ENCODE data around the gene AFAP1.
"Not testable (repeated sequence)": the region's sequence is repeated elsewhere in the genome, so short reads cannot be mapped to it uniquely, and the experiment has no call there.

Gene AFAP1

DNA sequence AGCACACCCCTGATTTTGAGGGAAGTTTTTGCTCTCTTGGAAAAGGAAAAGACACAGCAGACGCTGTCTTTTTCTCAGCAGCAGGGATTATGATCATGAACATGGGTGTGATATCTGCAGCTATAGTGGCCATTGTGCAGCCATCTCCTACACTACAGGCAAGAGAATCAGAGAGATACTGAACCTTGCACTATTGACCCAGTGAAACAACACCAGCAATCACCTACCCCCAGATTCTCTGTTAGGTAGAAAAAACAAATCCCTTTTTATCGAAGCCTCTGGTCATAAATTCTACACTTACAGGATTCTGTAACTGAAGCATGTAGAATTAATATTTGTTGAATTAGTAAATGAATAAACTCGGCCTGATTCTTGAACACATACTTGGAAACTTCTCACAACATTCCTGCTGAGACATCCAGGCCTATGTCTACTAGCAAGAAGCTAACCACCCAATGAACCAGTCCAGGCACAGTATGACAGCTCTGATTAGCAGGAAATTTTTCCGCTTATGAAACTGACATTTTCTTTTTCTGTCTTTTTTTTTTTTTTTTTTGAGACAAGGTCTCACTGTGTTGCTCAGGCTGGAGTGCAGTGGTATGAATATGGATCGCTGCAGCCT lies 5.0 kb upstream of the AFAP1 start:
- DNase-seq: no peak

GRCh38 chr4:7943688-7944087 lies 4.0 kb upstream of the AFAP1 start:
- DNase-seq: not testable (repeated sequence)

- no peak for DNase-seq
Measured at GRCh38 chr4:7943211-7943610, 3.5 kb upstream of the AFAP1 start.

DNA sequence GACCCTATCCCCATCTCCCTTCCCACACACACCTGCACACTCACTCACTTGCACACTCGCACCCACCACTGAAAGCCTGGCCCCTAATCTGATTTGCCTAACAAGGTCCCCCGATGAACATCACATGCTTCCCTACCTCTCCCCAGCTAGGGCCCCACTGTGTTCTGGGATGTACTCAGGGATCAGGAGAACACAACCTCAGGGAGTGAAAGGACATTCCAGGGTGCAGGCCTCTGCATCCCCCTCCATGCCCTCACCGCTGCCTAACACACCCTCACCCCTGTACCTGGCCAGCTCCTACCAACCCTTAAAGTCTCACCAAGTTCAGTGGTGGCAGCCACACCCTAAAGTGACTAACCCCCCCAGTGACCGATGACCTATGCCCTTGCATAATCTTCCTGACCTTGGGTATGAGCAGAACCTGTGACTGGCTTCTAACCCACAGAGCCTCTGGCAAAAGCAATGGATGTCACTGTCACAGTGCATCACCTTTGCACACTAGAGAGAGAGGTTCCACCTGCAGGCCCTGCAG lies 2.4 kb upstream of the AFAP1 start:
- DNase-seq: no peak

GRCh38 chr4:7941111-7941964 lies 1.7 kb upstream of the AFAP1 start:
- DNase-seq: no peak

- no peak for DNase-seq
Measured at GRCh38 chr4:7938609-7939376, 868 bp downstream of the AFAP1 start.

GRCh38 chr4:7938266-7938608 lies 1.4 kb downstream of the AFAP1 start:
- DNase-seq: no peak

DNA sequence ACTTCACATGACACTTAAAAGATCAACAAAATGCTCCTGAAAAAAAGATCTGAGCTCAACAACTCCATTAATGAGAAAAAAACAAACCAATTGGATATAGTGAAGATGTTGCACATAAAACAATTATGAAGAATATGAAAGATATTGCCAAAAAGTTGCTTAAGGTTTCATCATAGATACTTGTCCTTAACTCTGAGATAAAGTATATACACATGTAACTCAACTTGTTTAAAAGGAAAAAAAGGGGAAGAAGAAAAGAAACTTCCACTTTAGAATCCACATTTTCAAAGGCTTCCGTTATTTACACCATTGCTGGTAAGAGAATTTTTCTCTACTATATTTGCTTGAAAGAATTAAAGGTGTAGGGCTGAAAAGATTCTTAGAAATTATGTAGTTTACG lies 2.7 kb downstream of the AFAP1 start:
- DNase-seq: no peak

- no peak for DNase-seq
Measured at GRCh38 chr4:7933651-7934510, 5.8 kb downstream of the AFAP1 start.

DNA sequence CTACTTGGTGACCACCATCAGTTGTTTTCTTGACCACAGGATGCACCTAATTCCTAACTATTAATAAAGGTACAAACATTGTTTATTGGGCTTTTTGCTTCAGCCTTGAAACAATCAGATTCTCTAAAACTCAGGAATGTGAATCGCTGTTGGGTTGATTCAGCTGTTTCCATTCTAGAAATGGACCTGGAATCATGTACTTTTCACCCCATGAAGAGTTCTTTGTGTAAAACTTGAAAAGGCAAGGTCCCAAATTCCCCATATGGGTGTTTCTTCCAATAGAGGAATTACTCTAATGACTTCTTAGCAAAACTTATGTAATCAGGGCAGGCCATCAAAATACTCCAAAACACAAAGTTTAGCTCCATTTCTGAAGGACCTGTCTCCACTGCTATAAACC lies 7.4 kb downstream of the AFAP1 start:
- DNase-seq: no peak

DNA sequence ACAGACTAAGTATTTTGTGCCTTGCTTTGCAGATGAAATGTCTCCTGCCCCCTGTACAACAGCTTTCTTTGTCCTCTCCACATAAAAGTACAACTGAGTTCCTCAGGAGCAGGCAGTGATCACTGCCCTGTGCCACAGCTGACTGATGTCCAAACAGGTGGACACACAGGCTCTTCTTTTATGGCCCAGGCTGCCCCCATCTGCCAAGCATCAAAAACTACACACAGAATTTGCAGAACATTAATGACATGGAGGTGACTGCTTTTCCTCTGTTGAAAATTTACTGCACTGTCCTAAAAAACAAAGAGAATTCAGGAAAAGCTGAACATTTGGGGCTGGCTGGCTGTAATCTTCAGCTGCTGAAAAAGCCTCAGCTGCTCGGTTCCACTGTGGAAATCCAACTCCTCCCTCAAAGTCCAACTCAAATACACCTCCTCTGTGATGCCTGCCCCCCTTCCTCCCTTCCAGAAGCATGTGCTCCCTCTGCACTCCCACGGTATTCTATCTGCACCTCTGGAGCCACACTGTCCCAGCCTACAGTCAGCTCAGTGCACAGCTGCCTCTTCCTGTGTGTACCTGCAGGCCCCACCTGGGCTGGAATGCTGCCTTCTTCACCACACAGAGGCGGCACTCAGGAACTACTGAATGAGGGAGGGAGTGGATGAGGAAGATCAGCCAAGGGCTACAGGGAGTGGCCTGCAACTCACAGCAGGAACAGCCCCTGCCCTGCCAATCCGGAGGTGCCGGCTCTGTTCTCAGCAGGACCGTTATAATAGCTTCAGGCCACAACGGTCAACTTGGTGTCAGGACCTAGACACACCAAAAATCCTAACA lies 10.3 kb downstream of the AFAP1 start:
- DNase-seq: no peak

- DNase-seq: no peak
Measured at GRCh38 chr4:7928711-7929110, 10.9 kb downstream of the AFAP1 start.

- DNase-seq: no peak
Measured at GRCh38 chr4:7926822-7927221, 12.8 kb downstream of the AFAP1 start.

- no peak for DNase-seq
Measured at GRCh38 chr4:7924570-7924969, 15.1 kb downstream of the AFAP1 start.

- DNase-seq: no peak
Measured at GRCh38 chr4:7924163-7924562, 15.5 kb downstream of the AFAP1 start.

- DNase-seq: no peak
Measured at GRCh38 chr4:7922466-7922865, 17.2 kb downstream of the AFAP1 start.

DNA sequence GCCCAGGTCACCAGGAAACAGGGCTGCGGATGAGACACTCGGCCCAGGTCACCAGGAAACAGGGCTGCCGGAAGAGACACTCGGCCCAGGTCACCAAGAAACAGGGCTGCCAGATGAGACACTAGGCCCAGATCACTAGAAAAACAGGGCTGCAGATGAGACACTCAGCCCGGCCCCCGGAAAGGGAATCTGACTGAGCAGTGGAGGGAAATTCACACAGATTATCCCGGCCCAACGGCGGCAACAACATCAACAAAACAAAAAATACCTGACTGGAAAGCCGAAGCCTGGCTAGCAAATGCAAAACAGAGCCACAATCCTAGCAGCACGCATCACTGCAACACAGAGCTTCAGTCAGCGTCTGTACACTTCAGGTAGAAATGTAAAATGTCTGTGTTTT lies 20.7 kb downstream of the AFAP1 start:
- DNase-seq: no peak

DNA sequence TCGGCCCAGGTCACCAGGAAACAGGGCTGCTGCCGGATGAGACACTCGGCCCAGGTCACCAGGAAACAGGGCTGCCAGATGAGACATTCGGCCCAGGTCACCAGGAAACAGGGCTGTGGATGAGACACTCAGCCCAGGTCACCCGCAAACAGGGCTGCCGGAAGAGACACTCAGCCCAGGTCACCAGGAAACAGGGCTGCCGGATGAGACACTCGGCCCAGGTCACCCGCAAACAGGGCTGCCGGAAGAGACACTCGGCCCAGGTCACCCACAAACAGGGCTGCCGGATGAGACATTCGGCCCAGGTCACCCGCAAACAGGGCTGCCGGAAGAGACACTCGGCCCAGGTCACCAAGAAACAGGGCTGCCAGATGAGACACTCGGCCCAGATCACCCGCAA lies 21.5 kb downstream of the AFAP1 start:
- not testable (repeated sequence) for DNase-seq

DNA sequence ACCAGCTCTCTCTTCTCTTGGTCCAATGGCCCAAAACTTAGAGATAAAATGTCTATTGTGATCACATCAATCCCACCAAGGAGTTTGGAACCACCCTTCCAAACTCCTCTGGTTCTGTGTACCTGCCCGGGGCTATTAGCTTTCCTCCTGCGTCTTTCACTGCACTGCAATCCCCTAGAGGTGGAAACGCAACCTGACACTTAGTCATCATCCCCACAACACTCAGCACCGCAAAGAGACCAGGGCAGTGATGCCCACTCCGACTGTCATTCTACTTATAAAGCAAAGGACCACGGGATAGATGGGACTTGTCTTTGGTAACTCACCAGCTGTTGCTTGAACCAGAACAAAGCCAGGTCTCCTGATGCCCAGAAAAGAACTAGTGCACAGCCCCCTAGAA lies 22.0 kb downstream of the AFAP1 start:
- no peak for DNase-seq

- DNase-seq: no peak
Measured at GRCh38 chr4:7915875-7916242, 23.8 kb downstream of the AFAP1 start.

DNA sequence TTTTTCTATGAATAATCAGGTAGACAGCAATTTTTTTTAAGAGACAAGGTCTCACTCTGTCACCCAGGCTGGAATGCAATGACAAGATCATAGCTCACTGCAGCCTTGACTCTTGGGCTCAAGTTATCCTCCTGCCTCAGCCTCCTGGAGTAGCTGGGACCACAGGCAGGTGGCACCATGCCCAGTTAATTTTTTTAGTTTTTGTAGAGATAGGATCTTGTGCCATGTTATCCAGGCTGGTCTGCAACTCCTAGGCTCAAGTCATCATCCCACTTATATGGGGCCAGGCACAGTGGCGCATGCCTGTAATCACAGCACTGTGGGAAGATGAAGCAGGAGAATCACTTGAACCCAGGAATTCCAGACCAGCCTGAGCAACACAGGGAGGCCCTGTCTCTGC lies 26.8 kb downstream of the AFAP1 start:
- DNase-seq: no peak
